Cardiac muscle cell (in vitro differentiated cells and primary cell): ENCODE data around the gene RNF223. TPM values are rescaled to one million over a fixed set of nuclear protein-coding genes. Genes with fewer than 3 reads are reported as not detected.

Source experiments
- DNase-seq, 2 donors: peaks; one replicate each; pipeline versions ENCODE4 v3.0.0 to v3.0.0-alpha.2; 2010 to 2017; ENCODE audit warnings: low read depth in 1 of 2, low spot score in 1 of 2
- H3K27ac ChIP-seq: fragments of 200-600 bp; sonication (generic); 2 replicates; pipeline ENCODE4 v1.5.1; 2016
- H3K27me3 ChIP-seq: fragments of 200-600 bp; sonication (generic); 2 replicates; pipeline ENCODE4 v1.6.0; 2016; ENCODE audit warnings: control low read depth
- H3K36me3 ChIP-seq: fragments of 200-600 bp; sonication (generic); 2 replicates; pipeline ENCODE4 v1.5.1; 2016; ENCODE audit warnings: control low read depth
- H3K4me1 ChIP-seq: fragments of 200-600 bp; sonication (generic); 2 replicates; pipeline ENCODE4 v1.8.1; 2017; ENCODE audit warnings: low read depth, mild to moderate bottlenecking, mixed run types
- H3K4me3 ChIP-seq: fragments of 200-600 bp; sonication (generic); 2 replicates; pipeline ENCODE4 v1.5.1; 2016; ENCODE audit warnings: mild to moderate bottlenecking
- H3K9me3 ChIP-seq: fragments of 200-600 bp; sonication (generic); 2 replicates; pipeline ENCODE4 v1.5.1; 2017; ENCODE audit warnings: low read depth, mild to moderate bottlenecking, control low read depth
- polyA plus RNA-seq: library from polyadenylated mRNA; unstranded; fragments of >200 nt; fragmentation: Nextera tagmentation; extraction: Ambion mirVana; gene quantifications from 2 replicates; pipeline ENCODE4 v1.2.1, GENCODE V29; 2016
- total RNA-seq: library from RNA; depleted of rRNA; stranded (reverse); fragments of >200 nt; gene quantifications from 2 replicates; pipeline ENCODE4 v1.2.3, GENCODE V29; 2016
- TF ChIP-seq, protein P1 (sequence below): IDR thresholded peaks from 2 replicates; pipeline ENCODE4 v1.5.1; 2012; ENCODE audit warnings: low read depth, mild to moderate bottlenecking, low read length

RNF223 gene
- total and polyA plus RNA-seq, 2 experiments from 2014 or later = 0.33 TPM; not detected in 1

DNA sequence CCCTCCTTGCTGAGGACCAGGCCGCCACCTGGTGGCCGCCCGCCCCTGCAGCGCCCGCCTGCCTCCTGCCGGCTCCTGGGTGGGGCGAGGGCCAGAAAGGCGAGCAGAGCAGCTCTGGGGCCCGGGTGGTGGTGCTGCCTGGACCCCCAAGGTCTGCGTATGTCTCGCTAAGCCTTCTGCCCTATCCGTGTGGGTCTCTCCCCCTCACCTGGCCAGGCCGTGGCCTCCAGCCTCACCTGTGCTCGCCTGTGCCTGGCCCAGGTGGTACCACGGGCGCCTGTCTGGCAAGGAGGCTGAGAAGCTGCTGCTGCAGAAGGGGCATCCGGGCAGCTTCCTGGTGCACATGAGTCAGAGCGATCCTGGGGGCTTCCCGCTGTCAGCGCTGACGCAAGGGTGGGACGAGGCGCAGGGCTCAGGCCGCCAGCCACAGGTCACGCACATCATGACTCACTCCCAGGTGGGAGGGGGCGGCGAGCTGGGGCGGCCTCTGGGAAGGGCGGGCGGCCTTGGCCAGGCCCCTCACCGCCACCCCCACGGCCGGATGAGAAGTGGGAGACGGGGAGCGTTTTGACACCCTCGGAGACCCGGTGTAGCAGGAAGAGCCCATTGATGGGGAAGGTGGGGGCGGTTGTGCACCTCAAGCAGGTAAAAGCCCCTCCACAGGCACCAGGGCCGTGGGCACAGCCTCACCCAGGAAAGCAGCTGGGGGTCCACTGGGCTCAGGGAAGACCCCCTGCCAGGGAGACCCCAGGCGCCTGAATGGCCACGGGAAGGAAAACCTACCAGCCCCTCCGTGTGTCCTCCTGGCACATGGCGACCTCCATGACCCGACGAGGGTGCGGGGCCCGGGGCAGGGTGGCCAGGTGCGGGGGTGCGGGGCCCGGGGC, 9.9 kb downstream of the RNF223 start:
- Histone ChIP-seq H3K27me3 (peaks cover 76% of the 10 kb centered on the region), H3K4me3 (no peak overlapping the region), H3K4me1 (peaks cover 4% of the 10 kb centered on the region), H3K36me3 (no peaks in the 10 kb centered on the region), H3K27ac (no peak overlapping the region), H3K9me3 (no peaks in the 10 kb centered on the region)
- TF ChIP-seq, protein P1, sequence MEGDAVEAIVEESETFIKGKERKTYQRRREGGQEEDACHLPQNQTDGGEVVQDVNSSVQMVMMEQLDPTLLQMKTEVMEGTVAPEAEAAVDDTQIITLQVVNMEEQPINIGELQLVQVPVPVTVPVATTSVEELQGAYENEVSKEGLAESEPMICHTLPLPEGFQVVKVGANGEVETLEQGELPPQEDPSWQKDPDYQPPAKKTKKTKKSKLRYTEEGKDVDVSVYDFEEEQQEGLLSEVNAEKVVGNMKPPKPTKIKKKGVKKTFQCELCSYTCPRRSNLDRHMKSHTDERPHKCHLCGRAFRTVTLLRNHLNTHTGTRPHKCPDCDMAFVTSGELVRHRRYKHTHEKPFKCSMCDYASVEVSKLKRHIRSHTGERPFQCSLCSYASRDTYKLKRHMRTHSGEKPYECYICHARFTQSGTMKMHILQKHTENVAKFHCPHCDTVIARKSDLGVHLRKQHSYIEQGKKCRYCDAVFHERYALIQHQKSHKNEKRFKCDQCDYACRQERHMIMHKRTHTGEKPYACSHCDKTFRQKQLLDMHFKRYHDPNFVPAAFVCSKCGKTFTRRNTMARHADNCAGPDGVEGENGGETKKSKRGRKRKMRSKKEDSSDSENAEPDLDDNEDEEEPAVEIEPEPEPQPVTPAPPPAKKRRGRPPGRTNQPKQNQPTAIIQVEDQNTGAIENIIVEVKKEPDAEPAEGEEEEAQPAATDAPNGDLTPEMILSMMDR = peak; percentile 69
- peak; percentile 71 to 78 for DNase-seq

DNA sequence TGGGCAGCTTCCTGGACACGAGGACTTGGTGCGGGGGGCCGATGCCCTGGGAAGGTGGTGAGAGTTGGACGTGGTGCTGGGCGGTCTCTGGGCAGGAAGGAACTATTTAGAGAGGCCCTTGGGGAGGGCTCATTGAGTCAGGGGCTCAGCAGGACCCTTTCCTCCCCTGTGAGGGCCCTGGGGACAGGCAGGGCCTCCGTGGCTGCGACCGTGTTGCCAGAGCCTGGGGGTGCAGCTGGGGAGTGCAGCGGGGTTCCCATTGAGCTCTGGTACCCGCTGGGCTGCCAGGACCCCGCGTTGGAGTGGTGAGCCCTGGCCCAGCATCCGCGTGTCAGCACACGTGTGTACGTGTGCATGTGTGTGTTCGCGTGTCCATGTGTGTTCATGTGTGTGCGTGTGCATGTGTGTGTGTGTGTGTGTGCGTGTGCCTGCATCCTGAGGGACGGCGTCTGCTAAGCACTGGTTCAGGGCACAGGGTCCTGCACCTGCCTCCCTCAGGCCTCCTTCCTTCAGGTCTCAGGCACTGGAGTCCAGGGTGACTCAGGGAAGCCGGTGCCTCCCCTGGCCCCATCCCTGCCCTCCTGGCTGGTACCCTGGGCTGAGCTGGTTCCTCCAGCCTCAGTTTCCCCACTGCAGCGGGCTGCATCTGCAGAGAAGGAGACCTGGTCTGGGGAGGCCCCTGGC, 10.7 kb downstream of the RNF223 start:
- H3K27me3 ChIP-seq = peaks cover 81% of the 10 kb centered on the region

DNA sequence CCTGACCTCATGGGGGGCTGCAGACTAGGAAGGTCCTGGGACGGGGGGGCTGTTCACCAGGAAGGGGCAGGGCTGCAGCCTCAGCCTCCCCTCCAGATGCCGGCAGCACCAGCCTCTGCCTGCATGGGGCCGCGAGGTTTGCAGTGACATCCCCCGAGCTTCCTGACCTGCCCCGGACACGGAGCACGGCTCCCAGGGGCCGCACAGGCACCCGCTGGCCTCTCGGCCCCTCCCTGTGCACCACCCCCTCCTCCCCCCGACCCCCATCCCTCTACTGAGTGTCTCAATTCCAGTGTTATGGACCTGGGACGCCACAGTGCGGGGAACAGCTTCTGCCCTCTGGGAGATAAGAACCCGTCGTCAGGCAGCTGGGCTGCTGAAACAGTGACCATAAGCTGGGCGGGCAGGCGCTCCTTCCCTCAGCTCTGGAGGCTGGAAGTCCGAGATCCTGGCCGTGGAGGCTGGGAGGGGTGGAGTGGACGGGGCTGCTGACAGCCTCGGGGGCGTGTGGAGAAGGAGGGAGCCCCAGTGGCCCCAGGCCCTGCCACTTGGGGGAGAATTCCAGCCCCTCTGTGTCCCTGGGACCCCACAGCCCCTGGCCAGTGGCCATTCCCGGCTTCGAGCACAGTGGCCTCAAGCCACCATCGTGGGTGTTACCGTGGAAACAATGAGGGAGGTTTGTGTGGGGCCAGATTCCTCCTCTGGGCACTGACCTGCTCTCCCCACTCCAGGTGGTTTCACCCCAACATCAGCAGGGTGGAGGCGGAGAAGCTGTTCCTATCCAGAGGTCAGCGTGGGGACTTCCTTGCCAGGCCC, 11.6 kb downstream of the RNF223 start:
- Histone ChIP-seq H3K4me1 (peaks cover 4% of the 10 kb centered on the region), H3K4me3 (no peak overlapping the region), H3K9me3 (no peaks in the 10 kb centered on the region), H3K27me3 (peaks cover 81% of the 10 kb centered on the region), H3K27ac (no peak overlapping the region), H3K36me3 (no peaks in the 10 kb centered on the region)
- peak in 1 of 2 donors; percentile 27 for DNase-seq
- TF ChIP-seq, protein P1 = no peak

More for the DNA sequence above, 10.7 kb downstream of the RNF223 start:
- no peaks in the 10 kb centered on the region for H3K9me3 ChIP-seq
- H3K36me3 ChIP-seq = no peaks in the 10 kb centered on the region
- TF ChIP-seq, protein P1 = no peak
- no peak overlapping the region for H3K4me3 ChIP-seq
- H3K27ac ChIP-seq = no peak overlapping the region
- peaks cover 4% of the 10 kb centered on the region for H3K4me1 ChIP-seq
- no peak for DNase-seq

DNA sequence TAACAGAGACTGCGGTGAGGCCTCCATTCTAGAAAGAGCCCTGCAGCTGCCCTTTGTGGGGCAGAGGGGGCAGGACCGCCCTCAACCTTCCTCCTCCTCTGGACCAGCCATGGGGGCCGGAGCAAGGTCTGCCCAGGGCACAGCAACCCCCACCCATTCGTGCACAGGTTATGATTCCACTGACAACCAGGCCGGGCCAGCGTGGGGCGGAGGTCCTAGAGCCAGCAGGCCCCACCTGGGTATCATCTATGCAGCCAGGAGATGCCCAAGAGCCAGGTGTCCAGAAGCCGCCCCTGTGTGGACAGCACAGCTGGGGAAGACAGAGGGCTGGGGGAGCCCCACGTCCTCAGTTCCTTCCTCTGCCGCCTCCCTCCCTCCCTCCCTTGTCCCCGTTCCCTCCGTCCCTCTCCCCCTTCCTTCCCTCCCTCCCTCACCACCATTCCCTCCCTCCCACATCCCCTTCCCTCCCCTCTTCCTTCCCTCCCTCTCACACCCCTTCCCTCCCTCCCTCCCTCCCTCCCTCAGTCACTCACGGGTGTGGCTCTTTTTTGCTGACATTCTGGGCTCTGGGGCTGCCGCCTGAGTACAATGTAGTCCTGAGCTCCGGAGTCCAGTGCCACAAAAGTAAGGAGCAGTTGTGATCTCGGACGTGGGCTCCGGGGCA, 12.3 kb downstream of the RNF223 start:
- TF ChIP-seq, protein P1 = no peak
- peaks cover 82% of the 10 kb centered on the region for H3K27me3 ChIP-seq
- H3K9me3 ChIP-seq = no peaks in the 10 kb centered on the region
- H3K4me1 ChIP-seq = peaks cover 4% of the 10 kb centered on the region
- no peak for DNase-seq
- H3K27ac ChIP-seq = no peak overlapping the region
- H3K36me3 ChIP-seq = no peaks in the 10 kb centered on the region
- H3K4me3 ChIP-seq = no peak overlapping the region
